ENCODE data around the gene VSX1. TPM values are rescaled to one million over a fixed set of nuclear protein-coding genes. Genes with fewer than 3 reads are reported as not detected.

The VSX1 gene
- total and polyA plus RNA-seq, 11 donors = 0.19 to 0.96 (median 0.49) TPM; not detected in 5

GRCh38 chr20:25087186-25087929, 5.4 kb upstream of the VSX1 start:
- WGBS, 4 donors = 85 to 87% (median 86%) methylated on average over 4 of the region's 4 CpGs
- H3K4me1 ChIP-seq = peaks cover 0 to 21% (median 15%) of the 10 kb centered on the region in 12 donors
- no peaks in the 10 kb centered on the region for H3K36me3 ChIP-seq
- H3K4me3 ChIP-seq = no peak overlapping the region
- no peak overlapping the region for H3K27ac ChIP-seq
- intact Hi-C loops (cut with DNase I) = no loop called here
- no peak for DNase-seq
- peaks cover 30 to 68% (median 44%) of the 10 kb centered on the region in 9 donors for H3K27me3 ChIP-seq
- TF ChIP-seq POLR2A (IDR thresholded peaks at IDR 0.05) (no peak), CTCF (IDR thresholded peaks at IDR 0.05) (no peak)
- H3K9me3 ChIP-seq = no peaks in the 10 kb centered on the region
- ATAC-seq = no peak

- intact Hi-C loops (cut with DNase I) = no loop called here
- DNase-seq (no peak), ATAC-seq (no peak)
- H3K27ac ChIP-seq = no peak overlapping the region
- no peak overlapping the region for H3K4me3 ChIP-seq
- H3K4me1 ChIP-seq = peaks cover 0 to 34% (median 19%) of the 10 kb centered on the region in 12 donors
- H3K36me3 ChIP-seq = no peaks in the 10 kb centered on the region
- H3K27me3 ChIP-seq = peaks cover 44 to 82% (median 58%) of the 10 kb centered on the region in 9 donors
- 62 to 75% (median 69%) methylated on average over 10 of the region's 10 CpGs for WGBS, 4 donors
- TF ChIP-seq CTCF (IDR thresholded peaks at IDR 0.05) (no peak), POLR2A (IDR thresholded peaks at IDR 0.05) (no peak)
- H3K9me3 ChIP-seq = no peaks in the 10 kb centered on the region
Measured at GRCh38 chr20:25085756-25086495, 4.0 kb upstream of the VSX1 start.

- DNase-seq = no peak
- Histone ChIP-seq H3K9me3 (no peaks in the 10 kb centered on the region), H3K36me3 (no peaks in the 10 kb centered on the region), H3K27me3 (peaks cover 47 to 89% (median 68%) of the 10 kb centered on the region in 9 donors), H3K4me3 (no peak overlapping the region), H3K4me1 (peaks cover 0 to 35% (median 19%) of the 10 kb centered on the region in 12 donors), H3K27ac (no peak overlapping the region)
- WGBS, 4 donors = 3 to 5% (median 3%) methylated on average over 22 to 36 of the region's 36 CpGs
- intact Hi-C loops (cut with DNase I) = loop anchor here in 4 of 10 donors (5.0 kb wide), 2 partner anchors 93 to 163 kb away; partner anchors contain the start of gene PYGB (in 1 of the 4)
- no peak for ATAC-seq
- TF ChIP-seq POLR2A (IDR thresholded peaks at IDR 0.05) = no peak
- TF ChIP-seq CTCF (IDR thresholded peaks at IDR 0.05) = no peak
Measured at GRCh38 chr20:25084626-25085187, 2.8 kb upstream of the VSX1 start.
